HepG2 (cell line): ENCODE measurements around the gene TRPV6. TPM values are rescaled to one million over a fixed set of nuclear protein-coding genes. Genes with fewer than 3 reads are reported as not detected.

Experiments
- ATAC-seq: fragments of 200-7000 bp; cut with Tn5 transposase; 3 replicates; pipeline ENCODE4 v1.9.1; 2020; ENCODE audit warnings: mild to moderate bottlenecking, moderate library complexity
- BruUV-seq: library from RNA; stranded (reverse); fragments of 400-500 nt; replicated peaks from 2 replicates; lab custom pipeline; 2021; lab: Mats Ljungman, UMichigan
- CTCF ChIA-PET: fragments of 300-600 bp; formaldehyde crosslinking; extraction: SDS; loops from one replicate; lab custom pipeline; 2021; ENCODE audit warnings: low total read pairs, inconsistent platforms, low intra/inter-chr PET ratio; lab: Yijun Ruan, JAX
- POLR2A ChIA-PET: fragments of 350-600 bp; sonication (Branson Sonifier 250); formaldehyde crosslinking; loops from one replicate; lab custom pipeline; 2020; ENCODE audit warnings: antibody characterized with exemption, inconsistent platforms; lab: Yijun Ruan, JAX
- DNase-seq: peaks from one replicate; pipeline ENCODE4 v3.0.0-alpha.2; 2015; ENCODE audit warnings: low spot score
- FAIRE-seq: peaks from 3 replicates; lab custom pipeline; 2011; peaks lifted over from hg19 to GRCh38; lab: Jason Lieb, UNC
- H2AFZ ChIP-seq: one replicate; pipeline ENCODE4 v1.6.1; 2011; ENCODE audit warnings: low read length, inconsistent platforms
- H3K27ac ChIP-seq: fragments of 300-600 bp; 3 replicates; pipeline ENCODE4 v1.8.0; 2011; ENCODE audit warnings: mixed run types, mild to moderate bottlenecking, mixed read lengths, low read length, inconsistent platforms; ENCODE audit not compliant: insufficient read depth; ENCODE audit errors: extremely low read length
- H3K27me3 ChIP-seq, 2 experiments: fragments of 200-600 bp in 1 of 2; 2 replicates in 1 of 2; 3 replicates in 1 of 2; pipeline versions ENCODE4 v1.6.0 to v1.8.0; 2011; ENCODE audit warnings: low read length in 2 of 2, mild to moderate bottlenecking in 2 of 2, moderate library complexity in 2 of 2, inconsistent platforms in 1 of 2; ENCODE audit not compliant: insufficient read depth in 2 of 2, control insufficient read depth in 1 of 2
- H3K36me3 ChIP-seq, 2 experiments: fragments of 200-600 bp in 1 of 2; replicated peaks in 1 of 2; 2 replicates in 1 of 2; 3 replicates in 1 of 2; pipeline versions ENCODE4 v1.5.1 to v1.8.0; 2011; ENCODE audit warnings: low read length in 2 of 2, inconsistent platforms in 1 of 2; ENCODE audit not compliant: insufficient read depth in 2 of 2, control insufficient read depth in 1 of 2
- H3K4me1 ChIP-seq: 2 replicates; pipeline ENCODE4 v1.5.1; 2012; ENCODE audit warnings: low read length, inconsistent platforms; ENCODE audit not compliant: insufficient read depth
- H3K4me2 ChIP-seq: 2 replicates; pipeline ENCODE4 v1.6.0; 2011; ENCODE audit warnings: low read depth, low read length, inconsistent platforms
- H3K4me3 ChIP-seq, 3 experiments: fragments of 200-600 bp in 1 of 3; sonication (generic), shearing (Covaris generic) in 1 of 3; replicated peaks in 1 of 3; 2 replicates each; pipeline ENCODE4 v1.5.1; 2011 to 2016; ENCODE audit warnings: low read length in 3 of 3, inconsistent platforms in 2 of 3, low read depth in 2 of 3, mild to moderate bottlenecking in 2 of 3, control low read depth in 1 of 3, mixed read lengths in 1 of 3; ENCODE audit not compliant: insufficient read depth in 1 of 3
- H3K79me2 ChIP-seq: one replicate; pipeline ENCODE4 v1.6.1; 2011; ENCODE audit warnings: low read length, inconsistent platforms; ENCODE audit not compliant: insufficient read depth
- H3K9ac ChIP-seq: 2 replicates; pipeline ENCODE4 v1.6.0; 2011; ENCODE audit warnings: mild to moderate bottlenecking, low read depth, low read length, inconsistent platforms; ENCODE audit not compliant: insufficient read depth
- H3K9me3 ChIP-seq: 2 replicates; pipeline ENCODE4 v1.5.1; 2012; ENCODE audit warnings: mild to moderate bottlenecking, low read length
- H4K20me1 ChIP-seq: 2 replicates; pipeline ENCODE4 v1.6.0; 2011; ENCODE audit warnings: inconsistent platforms, mild to moderate bottlenecking, low read length, moderate library complexity; ENCODE audit not compliant: insufficient read depth
- ATAD3A ChIP-seq: sonication (generic); formaldehyde crosslinking; IDR thresholded peaks from 2 replicates; pipeline ENCODE4 v1.4.0; 2020; ENCODE audit warnings: missing genetic modification reagents
- ELF3 ChIP-seq: IDR thresholded peaks from 2 replicates; pipeline ENCODE4 v1.6.1; 2016; ENCODE audit warnings: missing genetic modification reagents, missing compliant biosample characterization
- ZMYM3 ChIP-seq: sonication (generic); formaldehyde crosslinking; IDR thresholded peaks from 2 replicates; pipeline ENCODE4 v1.5.1; 2020; ENCODE audit warnings: mild to moderate bottlenecking, missing genetic modification reagents
- ZNF770 ChIP-seq: sonication (generic); formaldehyde crosslinking; IDR thresholded peaks from 2 replicates; pipeline ENCODE4 v1.5.0; 2020; ENCODE audit warnings: mild to moderate bottlenecking, missing genetic modification reagents
- WGBS: methylation state at CpG from one replicate; pipeline ENCODE4 v1.1.6; 2017; ENCODE audit warnings: low lambda C conversion rate; 5-methylcytosine and 5-hydroxymethylcytosine counted together
- in situ Hi-C: cut with HindIII; loops from 2 replicates; pipeline ENCODE4 v1.10.0; 2017; ENCODE audit warnings: low pct_unique_long_range_greater_than_20kb; ENCODE audit not compliant: extremely low pct_ligation_motif_present
- intact Hi-C: fragments of 100-400 bp; cut with micrococcal nuclease; formaldehyde crosslinking; loops from one replicate; pipeline ENCODE4 v1.10.0; 2022; ENCODE audit not compliant: unreplicated experiment
- polyA plus RNA-seq, 8 experiments: library from polyadenylated mRNA; depleted of rRNA in 3 of 8; stranded (reverse) in 7 of 8; unstranded in 1 of 8; fragments of >200 nt; fragmentation: Illumina TruSeq in 4 of 8; extraction: Trizol in 4 of 8; gene quantifications; 2 replicates each; pipeline versions ENCODE4 v1.2.1 to v1.2.3, GENCODE V29; 2011 to 2016; ENCODE audit warnings: low read depth in 4 of 8, missing spikeins in 1 of 8, mixed read lengths in 1 of 8; ENCODE audit not compliant: insufficient read depth in 1 of 8
- total RNA-seq, 5 experiments: library from RNA; depleted of rRNA; stranded (reverse); fragments of >200 nt; fragmentation: Illumina TruSeq; extraction: Trizol; gene quantifications; 2 replicates each; pipeline ENCODE4 v1.2.3, GENCODE V29; 2016; ENCODE audit warnings: low read depth in 1 of 5
- TF ChIP-seq, protein P1 (sequence below): sonication (generic); formaldehyde crosslinking; IDR thresholded peaks from 2 replicates; pipeline ENCODE4 v1.5.0; 2020; ENCODE audit warnings: mild to moderate bottlenecking, missing genetic modification reagents, borderline replicate concordance

Gene TRPV6
- total and polyA plus RNA-seq, 2 of the 13 experiments (the other 11 are each of a cell fraction or from before 2014, with no cell fraction given) = not detected

GRCh38 chr7:142894985-142895593 is 9.5 kb upstream of the TRPV6 start:
- Histone ChIP-seq H3K27ac (no peak overlapping the region), H3K4me2 (no peak overlapping the region), H3K9me3 (no peaks in the 10 kb centered on the region), H3K9ac (no peak overlapping the region), H2AFZ (no peak overlapping the region), H3K4me3 (no peak overlapping the region), H4K20me1 (no peaks in the 10 kb centered on the region), H3K79me2 (no peaks in the 10 kb centered on the region), H3K4me1 (no peaks in the 10 kb centered on the region), H3K27me3 (no peaks in the 10 kb centered on the region; a peak in 1 of 5 replicates), H3K36me3 (no peaks in the 10 kb centered on the region)
- ATAC-seq (no peak), FAIRE-seq (no peak), DNase-seq (no peak)
- no TSS peak for BruUV-seq
- ChIA-PET CTCF (no interaction called here), POLR2A (no interaction called here)
- 1% methylated on average over 6 of the region's 6 CpGs for WGBS
- TF ChIP-seq, protein P1, sequence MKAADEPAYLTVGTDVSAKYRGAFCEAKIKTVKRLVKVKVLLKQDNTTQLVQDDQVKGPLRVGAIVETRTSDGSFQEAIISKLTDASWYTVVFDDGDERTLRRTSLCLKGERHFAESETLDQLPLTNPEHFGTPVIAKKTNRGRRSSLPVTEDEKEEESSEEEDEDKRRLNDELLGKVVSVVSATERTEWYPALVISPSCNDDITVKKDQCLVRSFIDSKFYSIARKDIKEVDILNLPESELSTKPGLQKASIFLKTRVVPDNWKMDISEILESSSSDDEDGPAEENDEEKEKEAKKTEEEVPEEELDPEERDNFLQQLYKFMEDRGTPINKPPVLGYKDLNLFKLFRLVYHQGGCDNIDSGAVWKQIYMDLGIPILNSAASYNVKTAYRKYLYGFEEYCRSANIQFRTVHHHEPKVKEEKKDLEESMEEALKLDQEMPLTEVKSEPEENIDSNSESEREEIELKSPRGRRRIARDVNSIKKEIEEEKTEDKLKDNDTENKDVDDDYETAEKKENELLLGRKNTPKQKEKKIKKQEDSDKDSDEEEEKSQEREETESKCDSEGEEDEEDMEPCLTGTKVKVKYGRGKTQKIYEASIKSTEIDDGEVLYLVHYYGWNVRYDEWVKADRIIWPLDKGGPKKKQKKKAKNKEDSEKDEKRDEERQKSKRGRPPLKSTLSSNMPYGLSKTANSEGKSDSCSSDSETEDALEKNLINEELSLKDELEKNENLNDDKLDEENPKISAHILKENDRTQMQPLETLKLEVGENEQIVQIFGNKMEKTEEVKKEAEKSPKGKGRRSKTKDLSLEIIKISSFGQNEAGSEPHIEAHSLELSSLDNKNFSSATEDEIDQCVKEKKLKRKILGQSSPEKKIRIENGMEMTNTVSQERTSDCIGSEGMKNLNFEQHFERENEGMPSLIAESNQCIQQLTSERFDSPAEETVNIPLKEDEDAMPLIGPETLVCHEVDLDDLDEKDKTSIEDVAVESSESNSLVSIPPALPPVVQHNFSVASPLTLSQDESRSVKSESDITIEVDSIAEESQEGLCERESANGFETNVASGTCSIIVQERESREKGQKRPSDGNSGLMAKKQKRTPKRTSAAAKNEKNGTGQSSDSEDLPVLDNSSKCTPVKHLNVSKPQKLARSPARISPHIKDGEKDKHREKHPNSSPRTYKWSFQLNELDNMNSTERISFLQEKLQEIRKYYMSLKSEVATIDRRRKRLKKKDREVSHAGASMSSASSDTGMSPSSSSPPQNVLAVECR (CRISPR knock-in tag) = no peak
- no peak for TF ChIP-seq ZNF770 (CRISPR knock-in tag)
- no peak for TF ChIP-seq ZMYM3 (CRISPR knock-in tag)
- TF ChIP-seq ELF3 (CRISPR knock-in tag) = no peak
- no peak for TF ChIP-seq ATAD3A (CRISPR knock-in tag)
- intact Hi-C loops (no loop called here), in situ Hi-C loops (no loop called here)
